ENCODE data around the gene PABPC1L2A.
A peak's percentile ranks its signal among the peaks of the same experiment; 100 is the strongest.
"Not testable (repeated sequence)": the region's sequence is repeated elsewhere in the genome, so short reads cannot be mapped to it uniquely, and the experiment has no call there.

The PABPC1L2A gene

DNA sequence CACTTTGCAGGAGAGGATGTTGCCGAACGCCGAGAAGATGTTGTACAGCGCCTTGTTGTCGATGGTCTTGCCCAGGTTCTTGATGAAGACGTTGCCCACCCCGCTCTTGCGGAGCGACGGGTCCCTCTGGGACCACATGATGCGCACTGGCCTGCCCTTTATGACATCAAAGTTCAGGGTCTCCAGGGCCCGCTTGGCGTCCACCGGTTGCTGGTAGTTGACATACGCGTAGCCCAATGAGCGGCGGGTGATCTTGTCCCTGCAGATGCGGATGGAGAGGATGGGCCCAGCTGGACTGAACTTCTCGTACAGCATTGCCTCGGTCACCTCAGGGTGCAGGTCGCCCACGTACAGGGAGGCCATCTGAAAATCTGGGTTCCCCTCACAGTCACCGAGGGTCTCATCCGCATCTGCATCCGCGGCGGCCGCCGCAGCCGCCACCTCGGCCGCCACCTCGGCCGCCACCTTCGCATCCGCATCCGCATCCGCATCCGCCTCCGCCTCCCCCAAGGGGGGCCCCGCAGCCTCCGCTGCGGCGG lies at the start of gene PABPC1L2A:
TSS of gene PABPC1L2A (minus strand) at position 489 of the 539 bp plus-strand sequence. CDS start at position 363, 126 bp downstream.
- DNase-seq: not testable (repeated sequence)

GRCh38 chrX:73127700-73128241 lies 48.5 kb upstream of the PABPC1L2A start:
- DNase-seq: peak; percentile 25

DNA sequence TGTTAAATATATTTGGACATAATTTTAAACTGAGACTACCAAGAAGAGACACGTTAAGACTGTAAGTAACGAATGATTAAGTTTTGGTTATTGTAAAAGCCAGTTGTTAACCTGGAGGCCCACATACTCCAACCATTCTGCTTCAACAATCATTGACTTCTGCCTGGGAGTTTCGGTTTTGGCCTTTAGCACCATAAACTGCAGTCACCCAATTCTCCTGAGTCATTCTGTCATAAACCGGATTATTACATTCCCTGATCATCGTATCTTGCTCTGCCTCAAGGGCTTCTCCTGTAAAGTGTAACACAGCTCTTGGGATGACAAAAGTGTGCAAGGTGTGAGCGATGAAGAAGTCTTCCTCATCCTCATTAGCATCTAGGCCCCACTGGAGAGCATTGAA lies 46.9 kb upstream of the PABPC1L2A start:
- DNase-seq: no peak

- not testable (repeated sequence) for DNase-seq
Measured at GRCh38 chrX:73099505-73099904, 20.2 kb upstream of the PABPC1L2A start.

DNA sequence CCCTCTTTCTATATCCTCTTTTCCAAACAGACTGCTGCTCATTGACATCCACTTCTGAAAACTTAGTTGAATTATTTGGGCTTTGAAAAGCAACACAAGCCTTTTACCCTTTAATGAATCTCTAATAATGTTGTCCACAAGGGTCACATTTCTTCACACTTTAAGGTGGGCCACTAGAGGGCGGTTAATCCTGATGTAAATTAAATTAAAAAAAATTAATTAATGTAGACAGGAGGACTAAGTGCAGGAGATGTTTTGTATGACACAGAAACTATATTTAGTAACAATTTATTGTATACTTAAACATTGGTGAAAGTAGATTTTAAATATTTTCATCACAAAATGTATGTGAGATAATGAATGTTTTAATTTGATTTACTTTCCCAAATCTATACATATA lies 7.5 kb upstream of the PABPC1L2A start:
- not testable (repeated sequence) for DNase-seq

GRCh38 chrX:73079884-73080283 lies 572 bp upstream of the PABPC1L2A start:
- not testable (repeated sequence) for DNase-seq

DNA sequence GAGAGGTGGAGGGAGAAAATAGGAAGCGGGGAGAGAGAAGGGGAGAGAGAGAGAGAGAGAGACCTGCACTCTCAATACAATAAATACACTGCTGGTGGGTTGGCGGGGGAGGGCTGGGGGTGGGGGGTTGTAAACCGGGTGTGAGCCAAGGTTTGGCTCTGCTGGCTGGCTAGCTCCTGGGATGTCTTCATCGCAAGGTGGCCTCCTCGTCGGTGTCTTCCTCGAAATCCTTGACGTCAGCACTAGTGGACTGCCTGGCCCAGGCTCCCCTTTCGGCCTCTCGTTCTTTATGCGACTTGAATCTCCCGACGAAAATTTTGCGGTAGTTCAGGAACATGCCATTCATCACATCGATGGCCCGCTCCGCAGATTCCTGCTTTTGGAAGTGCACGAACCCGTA lies 715 bp downstream of the PABPC1L2A start:
- not testable (repeated sequence) for DNase-seq

GRCh38 chrX:73076838-73077237 lies 2.5 kb downstream of the PABPC1L2A start:
- no peak for DNase-seq

DNA sequence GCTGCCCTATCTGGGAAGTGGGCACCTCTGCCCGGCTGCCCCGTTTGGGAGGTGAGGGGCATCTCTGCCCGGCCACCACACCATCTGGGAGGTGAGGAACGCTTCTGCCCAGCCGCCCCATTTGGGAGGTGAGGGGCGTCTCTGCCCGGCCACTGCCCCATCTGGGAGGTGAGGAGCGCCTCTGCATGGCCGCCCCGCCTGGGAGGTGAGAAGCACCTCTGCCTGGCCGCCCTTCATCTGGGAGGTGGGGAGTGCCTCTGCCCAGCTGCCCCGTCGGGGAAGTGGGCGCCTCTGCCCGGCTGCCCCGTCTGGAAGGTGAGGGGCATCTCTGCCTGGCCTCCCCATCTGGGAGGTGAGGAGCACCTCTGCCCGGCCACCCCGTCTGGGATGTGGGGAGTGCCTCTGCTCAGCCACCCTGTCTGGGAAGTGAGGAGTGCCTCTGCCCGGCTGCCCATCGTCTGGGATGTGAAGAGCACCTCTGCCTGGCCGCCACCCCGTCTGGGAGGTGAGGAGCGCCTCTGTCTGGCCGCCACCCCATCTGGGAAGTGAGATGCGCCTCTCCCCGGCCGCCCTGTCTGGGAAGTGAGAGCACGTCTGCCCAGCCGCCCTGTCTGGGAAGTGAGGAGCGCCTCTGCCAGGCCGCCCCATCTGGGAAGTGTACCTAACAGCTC lies 9.8 kb downstream of the PABPC1L2A start:
- no peak for DNase-seq

DNA sequence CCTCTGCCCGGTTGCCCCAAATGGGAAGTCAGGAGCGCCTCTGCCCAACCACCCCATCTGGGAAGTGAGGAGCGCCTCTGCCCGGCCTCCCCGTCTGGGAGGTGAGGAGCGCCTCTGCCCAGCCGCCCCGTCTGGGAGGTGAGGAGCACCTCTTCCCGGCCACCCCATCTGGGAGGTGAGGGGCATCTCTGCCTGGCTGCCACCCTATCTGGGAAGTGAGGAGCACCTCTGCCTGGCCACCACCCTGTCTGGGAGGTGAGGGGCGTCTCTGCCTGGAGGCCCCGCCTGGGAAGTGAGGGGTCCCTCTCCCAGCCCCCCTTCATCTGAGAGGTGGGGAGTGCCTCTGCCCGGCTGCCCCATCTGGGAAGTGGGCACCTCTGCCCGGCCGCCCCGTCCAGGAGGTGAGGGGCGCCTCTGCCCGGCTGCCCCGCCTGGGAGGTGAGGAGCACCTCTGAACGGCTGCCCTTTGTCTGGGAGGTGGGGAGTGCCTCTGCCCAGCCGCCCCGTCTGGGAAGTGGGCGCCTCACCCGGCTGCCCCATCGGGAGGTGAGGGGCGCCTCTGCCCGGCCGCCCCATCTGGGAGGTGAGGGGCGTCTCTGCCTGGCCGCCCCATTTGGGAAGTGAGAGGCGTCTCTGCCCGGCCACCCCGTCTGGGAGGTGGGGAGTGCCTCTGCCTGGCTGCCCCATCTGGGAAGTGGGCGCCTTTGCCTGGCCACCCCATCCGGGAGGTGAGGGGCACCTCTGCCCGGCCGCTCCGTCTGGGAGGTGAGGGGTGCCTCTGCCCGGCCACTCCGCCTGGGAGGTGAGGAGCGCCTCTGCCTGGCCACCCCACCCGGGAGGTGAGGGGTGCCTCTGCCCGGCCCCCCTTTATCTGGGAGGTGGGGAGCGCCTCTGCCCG lies 10.6 kb downstream of the PABPC1L2A start:
- DNase-seq: no peak

DNA sequence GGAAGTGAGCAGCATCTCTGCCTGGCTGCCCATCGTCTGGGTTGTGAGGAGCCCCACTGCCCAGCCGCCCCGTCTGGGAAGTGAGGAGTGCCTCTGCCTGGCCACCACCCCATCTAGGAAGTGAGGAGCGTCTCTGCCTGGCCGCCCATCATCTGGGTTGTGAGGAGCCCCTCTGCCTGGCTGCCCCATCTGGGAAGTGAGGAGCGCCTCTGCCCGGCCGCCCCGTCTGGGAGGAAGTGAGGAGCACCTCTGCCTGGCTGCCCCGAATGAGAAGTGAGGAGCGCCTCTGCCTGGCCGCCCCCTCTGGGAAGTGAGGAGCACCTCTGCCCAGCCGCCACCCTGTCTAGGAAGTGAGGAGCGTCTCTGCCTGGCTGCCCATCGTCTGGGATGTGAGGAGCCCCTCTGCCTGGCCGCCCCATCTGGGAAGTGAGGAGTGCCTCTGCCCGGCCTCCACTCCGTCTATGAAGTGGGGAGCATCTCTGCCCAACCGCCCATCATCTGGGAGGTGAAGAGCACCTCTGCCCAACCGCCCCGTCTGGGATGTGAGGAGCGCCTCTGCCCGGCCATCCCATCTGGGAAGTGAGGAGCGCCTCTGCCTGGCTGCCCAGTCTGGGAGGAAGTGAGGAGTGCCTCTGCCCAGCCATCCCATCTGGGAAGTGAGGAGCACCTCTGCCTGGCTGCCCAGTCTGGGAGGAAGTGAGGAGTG lies 11.4 kb downstream of the PABPC1L2A start:
- not testable (repeated sequence) for DNase-seq

DNA sequence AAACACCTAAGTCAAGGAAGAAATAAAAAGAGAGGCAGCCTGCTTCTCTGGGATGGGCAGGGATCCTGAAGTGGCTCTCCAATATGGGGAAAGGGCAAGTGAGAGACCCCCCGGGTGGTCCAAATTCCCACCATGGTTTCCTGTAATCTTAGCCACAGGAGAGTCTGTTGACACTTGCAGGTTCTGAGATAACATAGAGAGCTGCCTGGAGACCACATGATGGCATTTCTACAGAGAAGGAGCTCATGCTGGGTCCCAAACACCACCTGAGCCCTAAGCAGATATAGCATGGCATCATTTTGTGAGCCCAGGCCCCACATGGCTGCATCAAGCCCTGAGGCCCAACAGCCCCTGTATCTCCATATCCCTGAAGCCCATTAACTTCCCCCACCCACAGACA lies 50.4 kb downstream of the PABPC1L2A start:
- no peak for DNase-seq

Data from NCI-H2227 treated with DMSO at 0.1 percent for 48 hours (cell line).